ENCODE results near the gene CRNN.

Gene CRNN

DNA sequence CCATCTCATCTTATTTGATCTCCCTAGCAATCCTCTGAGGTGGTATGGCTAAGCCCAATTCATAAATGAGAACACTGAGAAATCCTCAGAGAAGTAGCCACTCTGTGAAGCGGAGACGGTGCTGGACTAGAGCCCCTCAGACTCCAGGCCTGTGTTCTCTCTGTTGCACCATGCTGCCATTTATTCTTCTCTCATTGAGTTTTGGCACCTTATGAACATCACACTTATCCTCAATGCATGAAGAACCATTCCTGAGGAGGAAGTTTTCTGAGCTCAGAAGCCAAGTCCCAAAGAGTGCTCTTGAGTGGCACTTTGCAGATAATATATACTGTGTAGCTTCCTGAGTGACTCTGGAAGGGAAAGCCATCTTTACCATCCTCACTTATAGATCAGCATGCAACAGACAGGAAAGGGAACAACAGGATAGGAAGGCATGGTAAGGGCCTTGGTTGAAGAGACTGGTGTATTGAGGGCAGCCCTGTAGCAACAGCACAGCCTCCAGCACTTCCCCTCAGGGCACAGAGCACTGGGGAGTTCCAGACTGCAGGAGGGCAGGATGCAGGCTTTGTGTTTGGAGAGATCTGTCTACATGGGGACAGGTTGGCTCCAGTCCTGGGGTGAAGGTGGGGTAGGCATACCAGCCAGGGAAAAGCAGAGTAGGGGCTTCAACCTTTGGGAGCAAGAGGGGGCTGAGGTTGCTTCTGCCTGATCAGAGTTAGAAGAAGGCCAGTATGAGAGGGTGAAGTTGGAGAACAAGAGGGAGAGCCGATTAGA lies 1.6 kb upstream of the CRNN start:
- no peak for DNase-seq

DNA sequence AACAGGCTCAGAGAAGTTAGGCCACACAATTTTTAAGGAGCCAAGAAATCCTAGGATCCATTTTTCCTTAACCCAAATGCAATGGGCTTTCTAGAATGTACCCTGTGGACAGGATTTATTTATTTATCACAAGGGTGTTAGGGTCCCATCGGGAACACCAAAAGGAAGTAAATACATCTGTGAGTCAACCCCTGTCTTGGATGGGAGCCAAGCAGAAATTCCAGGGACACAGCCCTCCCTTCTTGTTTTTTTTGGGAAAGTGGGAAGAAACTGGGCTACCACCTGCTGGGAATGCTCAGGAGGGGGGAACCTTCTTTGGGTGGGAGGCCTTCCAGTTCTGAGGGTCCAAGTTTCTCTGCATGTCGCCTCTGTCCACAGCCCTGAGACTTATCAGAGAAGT lies 1.3 kb downstream of the CRNN start:
- DNase-seq, result no peak

- DNase-seq, result no peak
These were observed 2.9 kb downstream of the CRNN start for GRCh38 chr1:152411134-152411533.

- no peak for DNase-seq
These were observed 3.5 kb downstream of the CRNN start for GRCh38 chr1:152410599-152410998.

- DNase-seq, result no peak
These were observed 4.0 kb downstream of the CRNN start for GRCh38 chr1:152410028-152410427.

DNA sequence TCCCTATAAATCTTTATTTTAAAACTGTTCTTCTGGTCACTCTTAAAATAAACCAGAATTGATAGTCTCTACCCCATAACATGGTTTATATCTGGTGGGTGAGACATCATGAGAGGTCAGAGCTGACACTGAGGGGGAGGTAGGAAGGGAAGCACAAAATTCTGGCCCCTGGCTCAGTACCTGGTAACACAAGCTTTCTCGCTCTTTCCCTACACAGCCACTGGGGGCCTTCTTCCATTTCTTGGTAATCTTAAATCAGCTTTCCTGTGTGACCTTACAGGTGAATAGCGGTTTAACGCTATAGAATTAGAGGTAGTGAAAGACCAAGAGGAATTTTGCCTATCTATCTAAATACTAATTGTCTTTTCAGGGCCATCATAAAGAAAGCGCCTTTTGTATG lies 5.4 kb downstream of the CRNN start:
- DNase-seq, result no peak

DNA sequence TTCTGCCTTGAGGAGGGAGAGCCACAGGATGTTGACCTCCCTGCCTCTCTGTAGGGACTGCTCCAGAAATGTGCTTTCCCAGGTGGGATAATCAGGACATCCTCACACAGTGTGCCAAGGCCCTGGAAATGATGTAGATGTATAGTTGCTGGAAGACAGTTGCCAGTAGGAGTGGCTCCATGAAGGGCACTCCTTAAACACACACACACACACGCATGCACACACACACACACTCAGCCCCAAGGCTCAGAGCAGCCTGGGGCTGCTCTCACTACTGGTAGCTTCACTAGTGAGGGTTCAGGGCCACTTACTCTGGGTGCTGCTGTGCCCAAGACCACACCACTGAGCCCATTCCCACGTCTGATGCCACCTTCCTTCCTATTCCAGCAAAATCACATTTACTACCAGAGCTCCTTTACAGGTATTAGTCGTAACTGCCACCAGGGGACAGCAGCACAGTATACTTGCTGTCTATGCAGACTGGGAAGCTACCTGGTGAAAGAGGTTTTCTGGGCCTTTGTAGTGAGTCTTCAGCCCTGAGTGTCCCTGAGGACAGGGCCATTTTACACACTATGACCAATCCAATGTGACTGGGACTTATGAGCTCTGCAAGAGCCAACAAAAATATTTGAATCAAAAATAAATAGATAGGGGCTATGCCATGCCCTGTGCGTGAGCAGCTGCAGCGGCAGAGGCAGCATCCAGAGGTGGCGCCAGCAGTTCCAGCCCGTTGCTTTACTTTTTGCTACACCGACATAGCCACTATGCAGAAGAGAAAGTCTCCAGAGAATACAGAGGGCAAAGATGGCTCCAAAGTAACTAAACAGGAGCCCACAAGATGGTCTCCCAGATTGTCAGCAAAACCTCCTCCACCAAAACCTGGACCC lies 15.0 kb downstream of the CRNN start:
- no peak for DNase-seq

DNA sequence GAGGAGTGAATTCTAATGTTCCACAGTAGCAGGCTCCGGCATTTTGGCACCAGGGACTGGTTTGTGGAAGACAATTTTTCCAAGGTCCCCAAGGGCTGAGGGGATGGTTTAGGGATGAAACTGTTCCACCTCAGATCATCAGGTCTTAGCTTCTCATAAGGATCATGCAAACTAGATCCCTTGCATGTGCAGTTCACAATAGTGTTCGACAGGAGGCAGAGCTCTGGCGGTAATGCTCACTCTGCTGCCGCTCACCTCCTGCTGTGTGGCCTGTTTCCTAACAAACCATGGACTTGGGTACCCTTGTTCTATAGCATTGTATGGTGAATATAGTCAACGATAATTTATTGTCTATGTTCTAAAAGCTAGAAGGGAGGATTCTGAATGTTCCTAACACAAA lies 16.6 kb downstream of the CRNN start:
- no peak for DNase-seq

GRCh38 chr1:152394151-152394550 lies 19.9 kb downstream of the CRNN start:
- no peak for DNase-seq

- no peak for DNase-seq
These were observed 21.2 kb downstream of the CRNN start for GRCh38 chr1:152392909-152393308.

- no peak for DNase-seq
These were observed 25.2 kb downstream of the CRNN start for GRCh38 chr1:152388889-152389288.

- DNase-seq, result no peak
These were observed 27.1 kb downstream of the CRNN start for GRCh38 chr1:152386940-152387339.

GRCh38 chr1:152380932-152381331 lies 33.1 kb downstream of the CRNN start:
- no peak for DNase-seq

DNA sequence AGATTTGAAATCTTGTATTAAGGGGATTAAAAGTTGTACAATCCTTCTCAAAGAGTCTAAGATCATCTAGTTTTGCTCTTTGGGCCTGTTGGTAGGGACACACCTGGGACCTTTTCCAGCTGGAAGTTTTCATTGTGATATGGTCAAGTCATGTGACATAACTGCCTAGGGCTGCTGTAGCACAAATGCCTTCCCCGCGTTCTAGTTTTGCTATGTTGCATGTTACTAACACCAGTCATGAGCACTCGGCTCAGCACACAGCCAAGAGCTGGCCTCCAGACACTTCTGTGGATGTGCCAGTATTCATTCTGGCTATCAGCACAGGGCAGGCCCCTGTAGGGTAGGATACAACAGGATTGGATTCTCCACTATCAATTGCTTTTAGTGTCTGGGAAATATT lies 39.6 kb downstream of the CRNN start:
- no peak for DNase-seq

- DNase-seq, result no peak
These were observed 41.4 kb downstream of the CRNN start for GRCh38 chr1:152372672-152373071.

- no peak for DNase-seq
These were observed 46.6 kb downstream of the CRNN start for GRCh38 chr1:152367436-152367835.

DNA sequence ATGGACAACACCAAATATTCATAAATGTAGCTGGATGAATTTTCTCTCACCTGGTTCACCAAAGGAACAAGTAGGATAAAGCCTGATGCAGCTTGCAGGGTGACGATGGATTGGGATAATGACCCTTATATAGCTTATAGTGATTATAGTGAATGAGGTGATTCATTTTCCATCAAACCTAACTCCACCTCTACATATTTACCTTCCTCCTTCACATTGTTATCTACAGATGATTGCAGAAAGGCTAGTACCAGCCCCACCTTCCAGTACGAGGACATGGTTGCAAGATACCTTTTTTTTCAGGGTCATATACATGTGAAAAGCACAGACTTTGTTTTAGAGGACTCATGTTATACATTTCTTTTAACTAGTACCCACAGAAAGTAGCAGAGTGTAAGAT lies 54.2 kb downstream of the CRNN start, which contains the start of gene FLG2:
TSS of gene FLG2 (minus strand) at position 101 of the 400 bp plus-strand sequence. CDS start 1,122 bp downstream, outside the sequence.
- no peak for DNase-seq
